Activated CD4-positive, alpha-beta T cell treated with anti-CD3 and anti-CD28 coated beads, Interleukin-2, amount 50 U/mL, for 24 hours (primary cell): ENCODE results near the gene PCDHA7.
"Not testable (repeated sequence)": the region's sequence is repeated elsewhere in the genome, so short reads cannot be mapped to it uniquely, and the experiment has no call there.

Experiments
- DNase-seq, 2 donors: peaks; one replicate each; pipeline ENCODE4 v3.0.0-alpha.2; 2020; ENCODE audit warnings: low read depth in 1 of 2, low spot score in 1 of 2

PCDHA7 gene

DNA sequence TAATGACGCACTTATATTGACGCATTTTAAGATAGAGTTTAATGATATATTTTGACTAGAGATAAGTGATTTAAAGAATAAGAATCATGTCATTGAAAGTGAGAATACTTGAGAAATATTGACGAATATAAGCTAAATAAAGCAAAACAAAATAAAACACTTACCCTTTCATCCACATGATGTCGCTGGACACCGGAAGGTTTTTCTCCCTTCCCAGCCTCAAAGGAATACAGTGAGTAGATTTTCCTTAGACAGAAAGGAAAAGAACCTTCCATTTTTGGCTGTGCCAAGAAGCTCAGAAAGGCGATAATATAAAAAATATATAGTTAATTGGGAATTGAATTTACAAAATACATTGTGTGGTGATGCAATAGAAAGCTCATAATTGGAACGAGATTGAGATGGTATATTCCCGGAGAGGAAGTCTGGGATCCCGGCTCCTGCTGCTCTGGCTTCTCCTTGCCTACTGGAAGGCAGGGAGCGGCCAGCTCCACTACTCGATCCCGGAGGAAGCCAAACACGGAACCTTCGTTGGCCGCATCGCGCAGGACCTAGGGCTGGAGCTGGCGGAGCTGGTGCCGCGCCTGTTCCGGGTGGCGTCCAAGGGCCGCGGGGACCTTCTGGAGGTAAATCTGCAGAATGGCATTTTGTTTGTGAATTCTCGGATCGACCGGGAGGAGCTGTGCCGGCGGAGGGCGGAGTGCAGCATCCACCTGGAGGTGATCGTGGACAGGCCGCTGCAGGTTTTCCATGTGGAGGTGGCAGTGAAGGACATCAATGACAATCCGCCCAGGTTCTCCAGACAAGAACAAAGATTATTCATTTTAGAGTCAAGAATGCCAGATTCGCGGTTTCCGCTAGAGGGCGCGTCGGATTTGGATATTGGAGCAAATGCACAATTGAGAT, 12.4 kb upstream of the PCDHA7 start, which contains the start of gene PCDHA5:
TSS of gene PCDHA5 (plus strand) at position 239 of the 906 bp plus-strand sequence.
- DNase-seq: no peak

DNA sequence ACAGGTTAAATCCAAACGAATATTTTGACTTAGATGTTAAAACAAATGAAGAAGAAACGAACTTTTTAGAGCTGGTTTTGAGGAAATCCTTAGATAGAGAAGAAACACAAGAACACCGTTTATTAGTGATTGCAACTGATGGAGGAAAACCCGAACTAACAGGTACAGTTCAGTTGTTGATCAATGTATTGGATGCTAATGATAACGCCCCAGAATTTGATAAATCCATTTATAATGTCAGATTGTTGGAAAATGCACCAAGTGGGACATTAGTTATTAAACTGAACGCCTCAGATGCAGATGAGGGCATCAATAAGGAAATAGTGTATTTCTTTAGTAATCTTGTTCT, 11.8 kb upstream of the PCDHA7 start:
- DNase-seq: no peak

DNA sequence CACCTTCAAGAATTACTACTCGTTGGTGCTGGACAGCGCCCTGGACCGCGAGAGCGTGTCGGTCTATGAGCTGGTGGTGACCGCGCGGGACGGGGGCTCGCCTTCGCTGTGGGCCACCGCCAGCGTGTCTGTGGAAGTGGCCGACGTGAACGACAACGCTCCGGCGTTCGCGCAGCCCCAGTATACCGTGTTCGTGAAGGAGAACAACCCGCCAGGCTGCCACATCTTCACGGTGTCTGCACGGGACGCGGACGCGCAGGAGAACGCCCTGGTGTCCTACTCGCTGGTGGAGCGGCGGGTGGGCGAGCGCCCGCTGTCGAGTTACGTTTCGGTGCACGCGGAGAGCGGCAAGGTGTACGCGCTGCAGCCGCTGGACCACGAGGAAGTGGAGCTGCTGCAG, 11.1 kb upstream of the PCDHA7 start:
- not testable (repeated sequence) for DNase-seq

DNA sequence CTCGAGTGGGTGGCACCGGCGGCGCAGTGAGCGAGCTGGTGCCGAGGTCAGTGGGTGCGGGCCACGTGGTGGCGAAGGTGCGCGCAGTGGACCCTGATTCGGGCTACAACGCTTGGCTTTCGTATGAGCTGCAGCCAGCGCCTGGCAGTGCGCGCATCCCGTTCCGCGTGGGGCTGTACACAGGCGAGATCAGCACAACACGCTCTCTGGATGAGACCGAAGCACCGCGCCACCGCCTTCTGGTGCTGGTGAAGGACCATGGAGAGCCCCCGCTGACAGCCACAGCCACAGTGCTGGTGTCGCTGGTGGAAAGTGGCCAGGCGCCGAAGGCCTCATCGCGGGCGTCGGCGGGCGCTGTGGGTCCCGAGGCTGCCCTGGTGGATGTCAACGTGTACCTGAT, 10.6 kb upstream of the PCDHA7 start:
- DNase-seq: no peak

DNA sequence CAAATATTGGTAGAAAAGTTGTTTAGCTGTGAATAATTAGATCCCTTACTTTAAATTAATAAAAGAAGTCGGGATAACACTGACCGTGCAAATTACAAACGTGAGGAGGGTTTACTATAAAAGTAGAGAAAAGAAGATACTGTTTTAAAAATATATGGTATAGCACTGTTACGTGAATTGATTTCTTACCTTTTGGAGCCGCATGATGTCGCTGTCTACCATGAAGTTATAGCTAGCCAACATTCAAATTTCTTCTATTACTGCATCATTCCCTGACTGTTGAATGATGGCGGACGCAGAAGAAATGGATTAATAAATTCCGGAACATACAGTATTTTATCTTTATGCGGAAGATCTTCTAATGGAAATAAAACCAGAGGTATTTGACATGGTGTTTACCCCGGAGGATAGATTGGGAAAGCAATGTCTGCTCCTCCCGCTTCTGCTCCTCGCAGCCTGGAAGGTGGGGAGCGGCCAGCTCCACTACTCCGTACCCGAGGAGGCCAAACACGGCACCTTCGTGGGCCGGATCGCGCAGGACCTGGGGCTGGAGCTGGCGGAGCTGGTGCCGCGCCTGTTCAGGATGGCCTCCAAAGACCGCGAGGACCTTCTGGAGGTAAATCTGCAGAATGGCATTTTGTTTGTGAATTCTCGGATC, 6.2 kb upstream of the PCDHA7 start, which contains the start of gene PCDHA6:
TSS of gene PCDHA6 (plus strand) at position 257 of the 658 bp plus-strand sequence. CDS start at position 389, 132 bp downstream.
- no peak for DNase-seq

DNA sequence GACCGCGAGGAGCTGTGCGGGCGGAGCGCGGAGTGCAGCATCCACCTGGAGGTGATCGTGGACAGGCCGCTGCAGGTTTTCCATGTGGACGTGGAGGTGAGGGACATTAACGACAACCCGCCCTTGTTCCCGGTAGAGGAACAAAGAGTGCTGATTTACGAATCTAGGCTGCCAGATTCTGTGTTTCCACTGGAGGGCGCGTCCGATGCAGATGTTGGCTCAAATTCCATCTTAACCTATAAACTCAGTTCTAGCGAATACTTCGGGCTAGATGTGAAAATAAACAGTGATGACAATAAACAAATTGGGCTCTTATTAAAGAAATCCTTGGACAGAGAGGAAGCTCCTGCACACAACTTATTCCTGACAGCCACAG, 5.7 kb upstream of the PCDHA7 start:
- no peak for DNase-seq

DNA sequence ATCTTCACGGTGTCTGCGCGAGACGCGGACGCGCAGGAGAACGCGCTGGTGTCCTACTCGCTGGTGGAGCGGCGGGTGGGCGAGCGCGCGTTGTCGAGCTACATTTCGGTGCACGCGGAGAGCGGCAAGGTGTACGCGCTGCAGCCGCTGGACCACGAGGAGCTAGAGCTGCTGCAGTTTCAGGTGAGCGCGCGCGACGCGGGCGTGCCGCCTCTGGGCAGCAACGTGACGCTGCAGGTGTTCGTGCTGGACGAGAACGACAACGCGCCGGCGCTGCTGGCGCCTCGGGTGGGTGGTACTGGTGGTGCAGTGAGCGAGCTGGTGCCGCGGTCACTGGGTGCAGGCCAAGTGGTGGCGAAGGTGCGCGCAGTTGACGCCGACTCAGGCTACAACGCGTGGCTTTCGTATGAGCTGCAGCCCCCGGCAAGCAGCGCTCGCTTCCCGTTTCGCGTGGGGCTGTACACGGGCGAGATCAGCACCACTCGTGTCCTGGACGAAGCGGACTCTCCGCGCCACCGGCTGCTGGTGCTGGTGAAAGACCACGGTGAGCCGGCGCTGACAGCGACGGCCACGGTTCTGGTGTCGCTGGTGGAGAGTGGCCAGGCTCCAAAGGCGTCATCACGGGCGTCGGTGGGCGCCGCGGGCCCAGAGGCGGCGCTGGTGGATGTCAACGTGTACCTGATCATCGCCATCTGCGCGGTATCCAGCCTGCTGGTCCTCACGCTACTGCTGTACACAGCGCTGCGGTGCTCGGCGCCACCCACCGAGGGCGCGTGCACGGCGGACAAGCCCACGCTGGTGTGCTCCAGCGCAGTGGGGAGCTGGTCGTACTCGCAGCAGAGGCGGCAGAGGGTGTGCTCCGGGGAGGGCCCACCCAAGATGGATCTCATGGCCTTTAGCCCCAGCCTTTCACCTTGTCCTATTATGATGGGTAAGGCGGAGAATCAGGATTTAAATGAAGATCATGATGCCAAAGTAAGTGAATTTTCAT, 4.3 kb upstream of the PCDHA7 start:
- DNase-seq: not testable (repeated sequence)

DNA sequence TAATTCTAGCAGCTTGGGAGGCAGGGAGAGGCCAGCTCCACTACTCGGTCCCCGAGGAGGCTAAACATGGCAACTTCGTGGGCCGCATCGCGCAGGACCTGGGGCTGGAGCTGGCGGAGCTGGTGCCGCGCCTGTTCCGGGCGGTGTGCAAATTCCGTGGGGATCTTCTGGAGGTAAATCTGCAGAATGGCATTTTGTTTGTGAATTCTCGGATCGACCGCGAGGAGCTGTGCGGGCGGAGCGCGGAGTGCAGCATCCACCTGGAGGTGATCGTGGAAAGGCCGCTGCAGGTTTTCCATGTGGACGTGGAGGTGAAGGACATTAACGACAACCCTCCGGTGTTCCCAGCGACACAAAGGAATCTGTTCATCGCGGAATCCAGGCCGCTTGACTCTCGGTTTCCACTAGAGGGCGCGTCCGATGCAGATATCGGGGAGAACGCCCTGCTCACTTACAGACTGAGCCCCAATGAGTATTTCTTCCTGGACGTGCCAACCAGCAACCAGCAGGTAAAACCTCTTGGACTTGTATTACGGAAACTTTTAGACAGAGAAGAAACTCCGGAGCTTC, 455 bp downstream of the PCDHA7 start:
- not testable (repeated sequence) for DNase-seq

DNA sequence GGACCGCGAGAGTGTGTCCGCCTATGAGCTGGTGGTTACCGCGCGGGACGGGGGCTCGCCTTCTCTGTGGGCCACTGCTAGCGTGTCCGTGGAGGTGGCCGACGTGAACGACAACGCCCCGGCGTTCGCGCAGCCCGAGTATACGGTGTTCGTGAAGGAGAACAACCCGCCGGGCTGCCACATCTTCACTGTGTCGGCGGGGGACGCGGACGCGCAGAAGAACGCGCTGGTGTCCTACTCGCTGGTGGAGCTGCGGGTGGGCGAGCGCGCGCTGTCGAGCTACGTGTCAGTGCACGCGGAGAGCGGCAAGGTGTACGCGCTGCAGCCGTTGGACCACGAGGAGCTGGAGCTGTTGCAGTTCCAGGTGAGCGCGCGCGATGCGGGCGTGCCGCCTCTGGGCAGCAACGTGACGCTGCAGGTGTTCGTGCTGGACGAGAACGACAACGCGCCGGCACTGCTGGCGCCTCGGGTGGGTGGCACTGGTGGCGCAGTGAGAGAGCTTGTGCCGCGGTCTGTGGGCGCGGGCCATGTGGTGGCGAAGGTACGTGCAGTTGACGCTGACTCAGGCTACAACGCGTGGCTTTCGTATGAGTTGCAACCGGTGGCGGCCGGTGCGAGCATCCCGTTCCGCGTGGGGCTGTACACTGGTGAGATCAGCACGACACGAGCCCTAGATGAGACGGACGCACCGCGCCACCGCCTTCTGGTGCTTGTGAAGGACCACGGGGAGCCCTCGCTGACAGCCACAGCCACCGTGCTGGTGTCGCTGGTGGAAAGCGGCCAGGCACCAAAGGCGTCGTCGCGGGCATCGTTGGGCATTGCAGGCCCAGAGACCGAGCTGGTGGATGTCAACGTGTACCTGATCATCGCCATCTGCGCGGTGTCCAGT, 1.8 kb downstream of the PCDHA7 start:
- no peak for DNase-seq

DNA sequence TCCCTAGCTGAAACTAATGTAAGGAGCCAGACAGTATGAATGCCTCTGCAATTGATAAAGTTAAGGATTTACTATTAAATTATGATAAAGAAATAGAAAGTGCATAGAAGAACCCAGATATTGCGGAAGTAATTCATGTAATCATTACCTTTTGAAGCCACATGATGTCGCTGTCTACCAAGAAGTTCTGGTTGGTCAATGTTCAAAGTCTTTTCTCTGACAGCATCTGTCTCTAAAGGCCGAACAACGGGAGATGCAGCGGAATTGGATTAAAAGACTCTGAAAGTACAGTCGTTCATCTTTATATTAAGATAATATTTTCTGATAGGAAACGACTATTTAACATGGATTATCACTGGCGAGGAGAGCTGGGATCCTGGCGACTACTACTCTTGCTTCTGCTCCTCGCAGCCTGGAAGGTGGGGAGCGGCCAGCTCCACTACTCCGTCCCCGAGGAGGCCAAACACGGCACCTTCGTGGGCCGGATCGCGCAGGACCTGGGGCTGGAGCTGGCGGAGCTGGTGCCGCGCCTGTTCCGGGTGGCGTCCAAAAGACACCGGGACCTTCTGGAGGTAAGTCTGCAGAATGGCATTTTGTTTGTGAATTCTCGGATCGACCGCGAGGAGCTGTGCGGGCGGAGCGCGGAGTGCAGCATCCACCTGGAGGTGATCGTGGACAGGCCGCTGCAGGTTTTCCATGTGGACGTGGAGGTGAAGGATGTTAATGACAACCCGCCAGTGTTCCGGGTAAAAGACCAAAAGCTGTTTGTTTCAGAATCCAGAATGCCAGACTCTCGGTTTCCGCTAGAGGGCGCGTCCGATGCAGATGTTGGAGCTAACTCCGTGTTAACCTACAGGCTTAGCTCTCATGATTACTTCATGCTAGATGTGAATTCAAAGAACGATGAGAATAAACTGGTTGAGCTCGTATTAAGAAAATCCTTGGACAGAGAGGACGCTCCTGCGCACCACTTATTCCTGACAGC, 7.2 kb downstream of the PCDHA7 start, which contains the start of gene PCDHA8:
TSS of gene PCDHA8 (plus strand) at position 210 of the 985 bp plus-strand sequence. CDS start at position 345, 135 bp downstream.
- DNase-seq: no peak

DNA sequence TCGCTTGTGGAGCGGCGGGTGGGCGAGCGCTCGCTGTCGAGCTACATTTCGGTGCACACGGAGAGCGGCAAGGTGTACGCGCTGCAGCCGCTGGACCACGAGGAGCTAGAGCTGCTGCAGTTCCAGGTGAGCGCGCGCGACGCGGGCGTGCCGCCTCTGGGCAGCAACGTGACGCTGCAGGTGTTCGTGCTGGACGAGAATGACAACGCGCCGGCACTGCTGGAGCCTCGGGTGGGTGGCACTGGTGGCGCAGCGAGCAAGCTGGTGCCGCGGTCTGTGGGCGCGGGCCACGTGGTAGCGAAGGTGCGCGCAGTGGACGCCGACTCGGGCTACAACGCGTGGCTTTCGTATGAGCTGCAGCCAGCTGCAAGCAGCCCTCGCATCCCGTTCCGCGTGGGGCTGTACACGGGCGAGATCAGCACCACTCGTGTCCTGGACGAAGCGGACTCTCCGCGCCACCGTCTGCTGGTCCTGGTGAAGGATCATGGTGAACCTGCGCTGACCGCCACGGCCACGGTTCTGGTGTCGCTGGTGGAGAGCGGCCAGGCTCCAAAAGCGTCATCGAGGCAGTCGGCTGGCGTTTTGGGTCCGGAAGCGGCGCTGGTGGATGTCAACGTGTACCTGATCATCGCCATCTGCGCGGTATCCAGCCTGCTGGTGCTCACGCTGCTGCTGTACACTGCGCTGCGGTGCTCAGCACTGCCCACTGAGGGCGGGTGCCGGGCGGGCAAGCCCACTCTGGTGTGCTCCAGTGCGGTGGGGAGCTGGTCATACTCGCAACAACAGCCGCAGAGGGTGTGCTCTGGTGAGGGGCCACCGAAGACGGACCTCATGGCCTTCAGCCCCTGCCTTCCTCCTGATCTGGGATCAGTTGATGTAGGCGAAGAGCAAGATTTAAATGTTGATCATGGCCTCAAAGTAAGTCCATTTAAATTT, 9.0 kb downstream of the PCDHA7 start:
- no peak for DNase-seq

DNA sequence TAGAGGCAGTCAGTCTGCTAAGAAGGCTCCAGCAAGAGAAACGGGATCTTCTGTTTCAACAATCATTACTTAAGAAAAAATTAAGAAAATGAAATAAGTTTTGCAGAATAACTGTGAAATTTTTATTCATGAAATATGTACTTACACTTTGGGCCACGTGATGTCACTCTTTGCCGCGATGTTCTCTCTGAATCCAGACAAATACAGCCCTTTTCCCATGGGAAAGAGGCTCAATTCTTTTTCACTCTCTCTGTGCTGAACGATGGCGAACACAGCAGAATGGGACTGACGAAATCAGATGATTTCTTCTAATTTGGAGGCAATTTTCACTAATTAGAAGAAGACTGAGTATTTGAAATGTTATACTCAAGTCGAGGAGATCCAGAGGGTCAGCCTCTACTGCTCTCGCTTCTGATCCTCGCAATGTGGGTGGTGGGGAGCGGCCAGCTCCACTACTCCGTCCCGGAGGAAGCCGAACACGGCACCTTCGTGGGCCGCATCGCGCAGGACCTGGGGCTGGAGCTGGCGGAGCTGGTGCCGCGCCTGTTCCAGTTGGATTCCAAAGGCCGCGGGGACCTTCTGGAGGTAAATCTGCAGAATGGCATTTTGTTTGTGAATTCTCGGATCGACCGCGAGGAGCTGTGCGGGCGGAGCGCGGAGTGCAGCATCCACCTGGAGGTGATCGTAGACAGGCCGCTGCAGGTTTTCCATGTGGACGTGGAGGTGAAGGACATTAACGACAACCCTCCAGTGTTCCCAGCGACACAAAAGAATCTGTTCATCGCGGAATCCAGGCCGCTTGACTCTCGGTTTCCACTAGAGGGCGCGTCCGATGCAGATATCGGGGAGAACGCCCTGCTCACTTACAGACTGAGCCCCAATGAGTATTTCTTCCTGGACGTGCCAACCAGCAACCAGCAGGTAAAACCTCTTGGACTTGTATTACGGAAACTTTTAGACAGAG, 14.4 kb downstream of the PCDHA7 start, which contains the start of gene PCDHA9:
TSS of gene PCDHA9 (plus strand) at position 244 of the 964 bp plus-strand sequence. CDS start at position 358, 114 bp downstream.
- DNase-seq: not testable (repeated sequence)

DNA sequence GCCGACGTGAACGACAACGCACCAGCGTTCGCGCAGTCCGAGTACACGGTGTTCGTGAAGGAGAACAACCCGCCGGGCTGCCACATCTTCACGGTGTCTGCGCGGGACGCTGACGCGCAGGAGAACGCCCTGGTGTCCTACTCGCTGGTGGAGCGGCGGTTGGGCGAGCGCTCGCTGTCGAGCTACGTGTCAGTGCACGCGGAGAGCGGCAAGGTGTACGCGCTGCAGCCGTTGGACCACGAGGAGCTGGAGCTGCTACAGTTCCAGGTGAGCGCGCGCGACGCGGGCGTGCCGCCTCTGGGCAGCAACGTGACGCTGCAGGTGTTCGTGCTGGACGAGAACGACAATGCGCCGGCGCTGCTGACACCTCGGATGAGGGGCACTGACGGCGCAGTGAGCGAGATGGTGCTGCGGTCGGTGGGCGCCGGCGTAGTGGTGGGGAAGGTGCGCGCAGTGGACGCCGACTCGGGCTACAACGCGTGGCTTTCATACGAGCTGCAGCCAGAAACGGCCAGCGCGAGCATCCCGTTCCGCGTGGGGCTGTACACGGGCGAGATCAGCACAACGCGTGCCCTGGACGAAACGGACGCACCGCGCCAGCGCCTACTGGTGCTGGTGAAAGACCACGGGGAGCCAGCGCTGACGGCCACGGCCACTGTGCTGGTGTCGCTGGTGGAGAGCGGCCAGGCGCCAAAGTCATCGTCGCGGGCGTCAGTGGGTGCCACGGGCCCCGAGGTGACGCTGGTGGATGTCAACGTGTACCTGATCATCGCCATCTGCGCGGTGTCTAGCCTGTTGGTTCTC, 16.0 kb downstream of the PCDHA7 start:
- DNase-seq: not testable (repeated sequence)

DNA sequence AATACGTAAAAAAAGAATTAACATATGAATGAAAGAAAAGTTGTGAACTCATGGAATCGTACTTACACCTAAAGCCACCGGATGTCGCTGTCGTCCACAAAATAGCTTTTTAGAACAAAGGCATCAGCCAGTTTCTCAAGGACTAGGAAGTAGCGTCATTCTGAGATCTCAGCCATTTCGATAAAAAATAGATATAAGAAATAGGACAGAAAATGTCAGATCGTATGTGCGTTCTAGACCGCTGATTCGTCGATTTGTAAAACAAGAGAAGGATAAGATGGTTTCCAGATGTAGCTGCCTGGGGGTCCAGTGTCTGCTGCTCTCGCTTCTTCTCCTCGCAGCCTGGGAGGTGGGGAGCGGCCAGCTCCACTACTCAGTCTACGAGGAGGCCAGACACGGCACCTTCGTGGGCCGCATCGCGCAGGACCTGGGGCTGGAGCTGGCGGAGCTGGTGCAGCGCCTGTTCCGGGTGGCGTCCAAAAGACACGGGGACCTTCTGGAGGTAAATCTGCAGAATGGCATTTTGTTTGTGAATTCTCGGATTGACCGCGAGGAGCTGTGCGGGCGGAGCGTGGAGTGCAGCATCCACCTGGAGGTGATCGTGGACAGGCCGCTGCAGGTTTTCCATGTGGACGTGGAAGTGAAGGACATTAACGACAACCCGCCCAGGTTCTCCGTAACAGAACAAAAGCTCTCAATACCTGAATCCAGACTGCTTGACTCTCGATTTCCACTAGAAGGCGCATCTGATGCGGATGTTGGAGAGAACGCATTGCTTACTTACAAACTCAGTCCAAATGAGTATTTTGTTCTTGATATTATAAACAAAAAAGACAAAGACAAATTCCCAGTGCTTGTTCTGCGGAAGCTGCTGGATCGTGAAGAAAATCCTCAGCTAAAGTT, 22.0 kb downstream of the PCDHA7 start, which contains the start of gene PCDHA10:
TSS of gene PCDHA10 (plus strand) at position 126 of the 903 bp plus-strand sequence. CDS start at position 278, 152 bp downstream.
- DNase-seq: no peak
